GM23338 (cell line): ENCODE measurements around the gene NOL9. TPM values are rescaled to one million over a fixed set of nuclear protein-coding genes. Genes with fewer than 3 reads are reported as not detected.

Source experiments
- CREB1 ChIP-seq: fragments of 250-450 bp; sonication (Bioruptor Pico); IDR thresholded peaks from 2 replicates; pipeline ENCODE4 v1.5.0; 2020; ENCODE audit warnings: low read depth, mild to moderate bottlenecking, moderate library complexity
- EZH2 ChIP-seq: fragments of 200-600 bp; sonication (generic); IDR thresholded peaks from one replicate; pipeline ENCODE4 v1.8.0; 2017; ENCODE audit warnings: antibody characterized with exemption, mild to moderate bottlenecking, low read depth; ENCODE audit not compliant: unreplicated experiment
- EZH2phosphoT487 ChIP-seq: fragments of 200-600 bp; sonication (generic); IDR thresholded peaks from one replicate; pipeline ENCODE4 v1.8.1; 2018; ENCODE audit warnings: antibody characterized with exemption; ENCODE audit not compliant: unreplicated experiment
- NANOG ChIP-seq: IDR thresholded peaks from 2 replicates; pipeline ENCODE4 v1.6.1; 2016; ENCODE audit warnings: antibody characterized with exemption, borderline replicate concordance
- POLR2AphosphoS5 ChIP-seq: IDR thresholded peaks from 2 replicates; pipeline ENCODE4 v1.6.1; 2016; ENCODE audit warnings: antibody characterized with exemption, low read depth
- polyA plus RNA-seq: library from polyadenylated mRNA; unstranded; fragments of >200 nt; fragmentation: Nextera tagmentation; extraction: Ambion mirVana; gene quantifications from 2 replicates; pipeline ENCODE4 v1.2.1, GENCODE V29; 2016
- total RNA-seq: library from RNA; depleted of rRNA; stranded (reverse); fragments of >200 nt; shearing (Covaris generic); gene quantifications from 2 replicates; pipeline ENCODE4 v1.2.3, GENCODE V29; 2014
- TF ChIP-seq, protein P1 (sequence below): fragments of 250-450 bp; sonication (Bioruptor Pico); IDR thresholded peaks from 2 replicates; pipeline ENCODE4 v1.5.0; 2020; ENCODE audit warnings: mild to moderate bottlenecking, moderate library complexity
- TF ChIP-seq, protein P2 (sequence below), 2 experiments: fragments of 200-600 bp in 1 of 2; sonication (generic) in 1 of 2; conservative IDR thresholded peaks; 2 replicates each; pipeline versions ENCODE4 v1.5.1 to v1.6.1; 2016 to 2017; ENCODE audit warnings: antibody characterized with exemption in 2 of 2, low read depth in 2 of 2, mild to moderate bottlenecking in 2 of 2, moderate library complexity in 1 of 2

NOL9 gene
- total and polyA plus RNA-seq, 2 experiments from 2014 or later = 13.2 to 48.5 TPM

DNA sequence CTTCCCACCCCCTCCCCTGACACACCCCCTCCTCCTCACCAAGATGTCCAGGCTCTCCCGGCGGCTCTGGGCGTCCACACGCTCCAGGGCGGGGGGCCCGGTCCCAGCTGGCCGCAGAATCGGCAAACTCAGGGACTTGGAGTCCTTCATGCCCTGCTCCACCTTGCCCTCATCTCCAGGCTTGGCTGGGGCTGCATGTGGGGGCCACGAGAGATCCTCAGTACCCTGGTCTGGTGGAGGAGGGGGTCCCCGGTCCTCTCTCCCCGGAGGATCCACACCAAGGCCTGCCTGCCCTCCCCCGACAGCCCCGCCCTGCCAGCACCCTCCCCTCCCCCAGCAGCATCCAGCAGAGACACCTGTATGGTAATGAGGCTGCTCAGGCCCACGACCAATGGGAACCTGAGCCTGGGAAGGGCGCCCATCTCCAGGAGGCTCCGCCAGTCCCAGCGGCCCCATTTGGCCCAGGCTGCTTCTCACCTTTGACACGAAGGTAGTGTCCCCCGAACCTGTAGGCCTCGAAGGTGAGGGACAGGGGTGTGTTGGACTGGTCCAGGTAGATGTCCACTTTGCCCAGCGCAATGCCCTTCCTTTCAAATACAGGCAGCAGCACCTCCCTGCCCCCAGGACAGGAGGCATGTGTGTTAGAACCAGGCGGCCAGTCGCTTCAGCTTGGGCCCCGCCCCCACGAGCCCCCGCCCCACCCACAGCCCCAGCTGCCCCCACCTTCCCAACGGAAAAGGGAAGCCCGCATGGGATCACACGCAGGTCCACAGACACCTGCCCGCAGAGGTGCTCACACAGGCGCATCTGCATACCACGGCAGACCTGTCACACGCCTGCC lies 80.1 kb downstream of the NOL9 start (continued):
- TF ChIP-seq, protein P1, sequence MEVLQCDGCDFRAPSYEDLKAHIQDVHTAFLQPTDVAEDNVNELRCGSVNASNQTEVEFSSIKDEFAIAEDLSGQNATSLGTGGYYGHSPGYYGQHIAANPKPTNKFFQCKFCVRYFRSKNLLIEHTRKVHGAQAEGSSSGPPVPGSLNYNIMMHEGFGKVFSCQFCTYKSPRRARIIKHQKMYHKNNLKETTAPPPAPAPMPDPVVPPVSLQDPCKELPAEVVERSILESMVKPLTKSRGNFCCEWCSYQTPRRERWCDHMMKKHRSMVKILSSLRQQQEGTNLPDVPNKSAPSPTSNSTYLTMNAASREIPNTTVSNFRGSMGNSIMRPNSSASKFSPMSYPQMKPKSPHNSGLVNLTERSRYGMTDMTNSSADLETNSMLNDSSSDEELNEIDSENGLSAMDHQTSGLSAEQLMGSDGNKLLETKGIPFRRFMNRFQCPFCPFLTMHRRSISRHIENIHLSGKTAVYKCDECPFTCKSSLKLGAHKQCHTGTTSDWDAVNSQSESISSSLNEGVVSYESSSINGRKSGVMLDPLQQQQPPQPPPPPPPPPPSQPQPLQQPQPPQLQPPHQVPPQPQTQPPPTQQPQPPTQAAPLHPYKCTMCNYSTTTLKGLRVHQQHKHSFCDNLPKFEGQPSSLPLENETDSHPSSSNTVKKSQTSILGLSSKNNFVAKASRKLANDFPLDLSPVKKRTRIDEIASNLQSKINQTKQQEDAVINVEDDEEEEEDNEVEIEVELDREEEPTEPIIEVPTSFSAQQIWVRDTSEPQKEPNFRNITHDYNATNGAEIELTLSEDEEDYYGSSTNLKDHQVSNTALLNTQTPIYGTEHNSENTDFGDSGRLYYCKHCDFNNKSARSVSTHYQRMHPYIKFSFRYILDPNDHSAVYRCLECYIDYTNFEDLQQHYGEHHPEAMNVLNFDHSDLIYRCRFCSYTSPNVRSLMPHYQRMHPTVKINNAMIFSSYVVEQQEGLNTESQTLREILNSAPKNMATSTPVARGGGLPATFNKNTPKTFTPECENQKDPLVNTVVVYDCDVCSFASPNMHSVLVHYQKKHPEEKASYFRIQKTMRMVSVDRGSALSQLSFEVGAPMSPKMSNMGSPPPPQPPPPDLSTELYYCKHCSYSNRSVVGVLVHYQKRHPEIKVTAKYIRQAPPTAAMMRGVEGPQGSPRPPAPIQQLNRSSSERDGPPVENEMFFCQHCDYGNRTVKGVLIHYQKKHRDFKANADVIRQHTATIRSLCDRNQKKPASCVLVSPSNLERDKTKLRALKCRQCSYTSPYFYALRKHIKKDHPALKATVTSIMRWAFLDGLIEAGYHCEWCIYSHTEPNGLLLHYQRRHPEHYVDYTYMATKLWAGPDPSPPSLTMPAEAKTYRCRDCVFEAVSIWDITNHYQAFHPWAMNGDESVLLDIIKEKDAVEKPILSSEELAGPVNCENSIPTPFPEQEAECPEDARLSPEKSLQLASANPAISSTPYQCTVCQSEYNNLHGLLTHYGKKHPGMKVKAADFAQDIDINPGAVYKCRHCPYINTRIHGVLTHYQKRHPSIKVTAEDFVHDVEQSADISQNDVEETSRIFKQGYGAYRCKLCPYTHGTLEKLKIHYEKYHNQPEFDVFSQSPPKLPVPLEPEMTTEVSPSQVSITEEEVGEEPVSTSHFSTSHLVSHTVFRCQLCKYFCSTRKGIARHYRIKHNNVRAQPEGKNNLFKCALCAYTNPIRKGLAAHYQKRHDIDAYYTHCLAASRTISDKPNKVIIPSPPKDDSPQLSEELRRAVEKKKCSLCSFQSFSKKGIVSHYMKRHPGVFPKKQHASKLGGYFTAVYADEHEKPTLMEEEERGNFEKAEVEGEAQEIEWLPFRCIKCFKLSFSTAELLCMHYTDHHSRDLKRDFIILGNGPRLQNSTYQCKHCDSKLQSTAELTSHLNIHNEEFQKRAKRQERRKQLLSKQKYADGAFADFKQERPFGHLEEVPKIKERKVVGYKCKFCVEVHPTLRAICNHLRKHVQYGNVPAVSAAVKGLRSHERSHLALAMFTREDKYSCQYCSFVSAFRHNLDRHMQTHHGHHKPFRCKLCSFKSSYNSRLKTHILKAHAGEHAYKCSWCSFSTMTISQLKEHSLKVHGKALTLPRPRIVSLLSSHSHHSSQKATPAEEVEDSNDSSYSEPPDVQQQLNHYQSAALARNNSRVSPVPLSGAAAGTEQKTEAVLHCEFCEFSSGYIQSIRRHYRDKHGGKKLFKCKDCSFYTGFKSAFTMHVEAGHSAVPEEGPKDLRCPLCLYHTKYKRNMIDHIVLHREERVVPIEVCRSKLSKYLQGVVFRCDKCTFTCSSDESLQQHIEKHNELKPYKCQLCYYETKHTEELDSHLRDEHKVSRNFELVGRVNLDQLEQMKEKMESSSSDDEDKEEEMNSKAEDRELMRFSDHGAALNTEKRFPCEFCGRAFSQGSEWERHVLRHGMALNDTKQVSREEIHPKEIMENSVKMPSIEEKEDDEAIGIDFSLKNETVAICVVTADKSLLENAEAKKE (CRISPR knock-in tag) = no peak
- TF ChIP-seq, protein P2, sequence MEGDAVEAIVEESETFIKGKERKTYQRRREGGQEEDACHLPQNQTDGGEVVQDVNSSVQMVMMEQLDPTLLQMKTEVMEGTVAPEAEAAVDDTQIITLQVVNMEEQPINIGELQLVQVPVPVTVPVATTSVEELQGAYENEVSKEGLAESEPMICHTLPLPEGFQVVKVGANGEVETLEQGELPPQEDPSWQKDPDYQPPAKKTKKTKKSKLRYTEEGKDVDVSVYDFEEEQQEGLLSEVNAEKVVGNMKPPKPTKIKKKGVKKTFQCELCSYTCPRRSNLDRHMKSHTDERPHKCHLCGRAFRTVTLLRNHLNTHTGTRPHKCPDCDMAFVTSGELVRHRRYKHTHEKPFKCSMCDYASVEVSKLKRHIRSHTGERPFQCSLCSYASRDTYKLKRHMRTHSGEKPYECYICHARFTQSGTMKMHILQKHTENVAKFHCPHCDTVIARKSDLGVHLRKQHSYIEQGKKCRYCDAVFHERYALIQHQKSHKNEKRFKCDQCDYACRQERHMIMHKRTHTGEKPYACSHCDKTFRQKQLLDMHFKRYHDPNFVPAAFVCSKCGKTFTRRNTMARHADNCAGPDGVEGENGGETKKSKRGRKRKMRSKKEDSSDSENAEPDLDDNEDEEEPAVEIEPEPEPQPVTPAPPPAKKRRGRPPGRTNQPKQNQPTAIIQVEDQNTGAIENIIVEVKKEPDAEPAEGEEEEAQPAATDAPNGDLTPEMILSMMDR (conservative IDR thresholded peaks at IDR 0.05; ENCODE audit: low read depth in 2 of 2) = no peak
- TF ChIP-seq EZH2phosphoT487 = no peak
- TF ChIP-seq NANOG = no peak
- no peak for TF ChIP-seq POLR2AphosphoS5
- TF ChIP-seq CREB1 (CRISPR knock-in tag) = no peak
- no peak for TF ChIP-seq EZH2
